ENCODE results near the gene ABTB1. TPM values are rescaled to one million over a fixed set of nuclear protein-coding genes. Genes with fewer than 3 reads are reported as not detected.

The ABTB1 gene
- total RNA-seq, 6 donors from 2014 or later, result 28.0 to 262 (median 65.8) TPM

DNA sequence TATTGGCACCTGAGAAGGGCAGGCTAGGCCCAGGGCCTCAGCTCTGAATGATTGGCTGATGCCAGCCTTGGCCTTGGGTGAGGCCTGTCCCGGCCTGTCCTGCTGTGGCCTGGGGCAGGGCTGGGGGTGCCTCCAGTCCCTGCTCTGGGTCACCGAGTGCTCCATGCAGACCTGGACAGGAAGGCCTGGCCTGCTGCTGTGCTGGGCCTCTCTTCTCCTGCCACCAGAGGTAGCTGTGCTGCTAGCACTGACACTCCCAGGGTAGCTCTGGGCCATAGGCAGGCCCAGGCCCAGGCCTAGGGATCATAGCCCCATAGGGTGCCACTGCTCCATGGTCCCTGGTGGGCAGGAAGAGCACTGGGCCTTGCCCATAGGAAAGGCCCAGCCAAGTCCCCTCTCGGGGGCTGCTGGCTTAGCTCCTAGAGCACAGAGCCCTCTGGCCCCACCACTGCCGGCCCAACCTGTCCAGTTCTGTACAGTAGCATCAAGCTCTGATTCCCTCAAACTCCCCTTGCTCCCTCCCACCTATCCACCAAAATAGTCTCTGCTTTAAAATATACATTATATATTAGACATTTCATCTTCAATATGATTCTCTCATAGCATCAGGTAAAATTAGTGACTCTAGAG, 18.2 kb downstream of the ABTB1 start:
- peak in 1 of 2 donors; percentile 55 for DNase-seq

DNA sequence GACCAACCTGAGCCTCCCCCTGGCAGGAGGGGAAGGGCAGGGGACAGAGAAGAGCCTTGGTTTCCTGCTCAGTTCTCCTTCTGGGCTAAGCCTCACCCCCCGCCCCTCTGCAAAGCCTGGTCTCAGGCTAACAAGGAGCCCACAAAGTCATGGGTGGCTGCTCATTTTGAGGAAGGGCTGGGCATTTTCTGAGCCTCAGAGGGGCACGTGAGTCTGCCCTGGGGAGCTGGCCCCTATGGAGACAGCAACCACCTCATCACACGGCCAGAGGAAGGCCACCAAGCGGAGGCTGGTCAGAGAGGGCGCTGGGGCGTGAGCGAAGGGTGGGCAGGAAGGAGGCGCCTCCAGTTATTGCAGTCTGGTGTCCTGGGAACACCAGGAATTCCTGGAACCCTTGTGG, 18.7 kb downstream of the ABTB1 start:
- 91 to 93% methylated on average over 6 to 8 of the region's 8 CpGs for WGBS, 2 donors
- Histone ChIP-seq H3K27ac (peak overlapping the region in 2 of 4 donors; percentile 49 to 59), H3K9me3 (no peaks in the 10 kb centered on the region), H3K27me3 (no peaks in the 10 kb centered on the region), H3K4me3 (no peak overlapping the region), H3K36me3 (peaks cover 0 to 27% (median 5%) of the 10 kb centered on the region in 4 donors), H3K4me1 (peaks cover 2 to 14% (median 11%) of the 10 kb centered on the region in 4 donors)
- no peak for TF ChIP-seq POLR2A (IDR thresholded peaks at IDR 0.05)
- ATAC-seq (ENCODE audit: low FRiP score in 2 of 2) (no peak), DNase-seq (no peak)

More for the DNA sequence above, 18.2 kb downstream of the ABTB1 start:
- ATAC-seq (ENCODE audit: low FRiP score in 2 of 2), result peak; percentile 70 to 73
- no peaks in the 10 kb centered on the region for H3K9me3 ChIP-seq
- H3K36me3 ChIP-seq, result peaks cover 0 to 27% (median 5%) of the 10 kb centered on the region in 4 donors
- H3K4me3 ChIP-seq, result no peak overlapping the region
- H3K4me1 ChIP-seq, result peaks cover 0 to 12% (median 9%) of the 10 kb centered on the region in 4 donors
- WGBS, 2 donors, result 86 to 90% methylated on average over 2 to 4 of the region's 4 CpGs
- no peaks in the 10 kb centered on the region for H3K27me3 ChIP-seq
- TF ChIP-seq, protein P1, sequence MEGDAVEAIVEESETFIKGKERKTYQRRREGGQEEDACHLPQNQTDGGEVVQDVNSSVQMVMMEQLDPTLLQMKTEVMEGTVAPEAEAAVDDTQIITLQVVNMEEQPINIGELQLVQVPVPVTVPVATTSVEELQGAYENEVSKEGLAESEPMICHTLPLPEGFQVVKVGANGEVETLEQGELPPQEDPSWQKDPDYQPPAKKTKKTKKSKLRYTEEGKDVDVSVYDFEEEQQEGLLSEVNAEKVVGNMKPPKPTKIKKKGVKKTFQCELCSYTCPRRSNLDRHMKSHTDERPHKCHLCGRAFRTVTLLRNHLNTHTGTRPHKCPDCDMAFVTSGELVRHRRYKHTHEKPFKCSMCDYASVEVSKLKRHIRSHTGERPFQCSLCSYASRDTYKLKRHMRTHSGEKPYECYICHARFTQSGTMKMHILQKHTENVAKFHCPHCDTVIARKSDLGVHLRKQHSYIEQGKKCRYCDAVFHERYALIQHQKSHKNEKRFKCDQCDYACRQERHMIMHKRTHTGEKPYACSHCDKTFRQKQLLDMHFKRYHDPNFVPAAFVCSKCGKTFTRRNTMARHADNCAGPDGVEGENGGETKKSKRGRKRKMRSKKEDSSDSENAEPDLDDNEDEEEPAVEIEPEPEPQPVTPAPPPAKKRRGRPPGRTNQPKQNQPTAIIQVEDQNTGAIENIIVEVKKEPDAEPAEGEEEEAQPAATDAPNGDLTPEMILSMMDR (IDR thresholded peaks at IDR 0.05), result peak in 5 of 6 experiments; percentile 29 to 61 (median 53)
- TF ChIP-seq EP300 (IDR thresholded peaks at IDR 0.05), result no peak
- TF ChIP-seq POLR2AphosphoS5 (IDR thresholded peaks at IDR 0.05), result no peak
- TF ChIP-seq POLR2A (IDR thresholded peaks at IDR 0.05), result no peak
- peak overlapping the region; percentile 6 to 59 (median 54) for H3K27ac ChIP-seq

DNA sequence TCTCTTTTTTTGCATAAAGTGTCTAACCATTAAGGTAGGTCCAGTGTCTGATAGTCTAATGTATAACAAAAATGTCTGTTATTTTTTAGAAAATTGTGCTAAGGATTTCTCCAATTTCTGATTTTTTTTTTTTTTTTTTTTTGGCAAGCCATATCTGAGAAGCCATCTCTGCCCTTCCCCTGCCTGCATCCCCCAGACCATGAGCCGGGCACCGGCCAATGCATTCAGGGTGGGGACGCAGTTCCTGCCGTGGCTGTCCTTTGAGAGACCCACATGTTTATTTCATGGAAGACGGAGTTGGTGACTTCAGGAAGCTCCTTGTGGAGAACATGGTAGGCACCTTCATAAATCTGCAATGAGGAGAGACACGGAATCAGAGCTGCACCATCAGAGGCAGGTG, 19.2 kb downstream of the ABTB1 start:
- Histone ChIP-seq H3K27ac (no peak overlapping the region), H3K9me3 (no peaks in the 10 kb centered on the region), H3K36me3 (peaks cover 0 to 27% (median 5%) of the 10 kb centered on the region in 4 donors), H3K4me3 (no peak overlapping the region), H3K4me1 (peaks cover 7 to 19% (median 15%) of the 10 kb centered on the region in 4 donors), H3K27me3 (no peaks in the 10 kb centered on the region)
- TF ChIP-seq POLR2A (IDR thresholded peaks at IDR 0.05), result no peak
- TF ChIP-seq EP300 (IDR thresholded peaks at IDR 0.05), result no peak
- TF ChIP-seq, protein P1 (IDR thresholded peaks at IDR 0.05), result no peak
- no peak for TF ChIP-seq POLR2AphosphoS5 (IDR thresholded peaks at IDR 0.05)
- WGBS, 2 donors, result 96 to 99% methylated on average over 5 to 6 of the region's 6 CpGs
- ATAC-seq (ENCODE audit: low FRiP score in 2 of 2) (no peak), DNase-seq (no peak)

DNA sequence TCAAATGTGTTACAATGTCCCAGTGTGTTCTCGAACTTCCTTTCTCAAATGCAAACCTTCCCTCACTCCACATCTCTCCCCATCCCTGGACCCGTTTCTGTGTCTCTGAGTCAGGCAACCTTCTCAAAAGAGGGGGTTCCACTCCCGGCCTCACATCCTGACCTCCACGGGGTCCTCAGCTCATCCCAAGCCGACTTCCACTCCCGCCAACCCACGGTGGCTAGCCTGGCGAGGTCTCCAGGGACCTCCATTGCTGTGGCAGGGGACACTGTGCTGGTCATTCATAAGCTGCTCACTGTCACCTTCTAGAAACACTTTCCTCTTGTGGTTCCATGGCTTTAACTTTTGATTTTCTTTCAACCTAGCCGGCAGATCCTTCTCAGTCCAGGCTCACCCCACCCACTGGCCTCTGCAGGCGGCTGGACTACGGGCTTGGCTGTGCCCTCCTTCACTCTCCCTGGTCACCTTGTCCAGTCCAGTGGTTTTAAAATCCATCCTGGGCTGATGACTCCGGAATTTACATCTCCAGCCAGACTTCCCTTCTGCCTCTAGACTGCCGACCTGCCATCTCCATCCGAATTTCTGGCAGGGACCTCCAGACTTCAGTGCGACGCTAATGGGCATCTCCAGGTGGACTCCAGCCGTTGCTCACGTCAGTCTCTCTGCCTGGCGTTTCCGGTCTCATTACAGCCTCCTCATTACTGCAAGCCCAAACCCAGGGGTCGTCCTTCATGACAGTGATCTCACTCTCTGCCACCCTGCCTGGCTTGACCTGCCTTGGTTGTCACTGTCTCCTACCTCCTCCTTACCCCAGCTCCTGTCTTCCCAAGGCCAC, 20.0 kb downstream of the ABTB1 start:
- WGBS, 2 donors, result 89 to 90% methylated on average over 21 of the region's 21 CpGs
- Histone ChIP-seq H3K4me3 (no peak overlapping the region), H3K36me3 (peaks cover 0 to 27% (median 5%) of the 10 kb centered on the region in 4 donors), H3K27me3 (no peaks in the 10 kb centered on the region), H3K4me1 (peaks cover 15 to 26% (median 21%) of the 10 kb centered on the region in 4 donors), H3K9me3 (no peaks in the 10 kb centered on the region), H3K27ac (no peak overlapping the region)
- ATAC-seq (ENCODE audit: low FRiP score in 2 of 2), result no peak
- DNase-seq, result no peak
- TF ChIP-seq POLR2AphosphoS5 (IDR thresholded peaks at IDR 0.05) (no peak), POLR2A (IDR thresholded peaks at IDR 0.05) (no peak), EP300 (IDR thresholded peaks at IDR 0.05) (no peak)
- TF ChIP-seq, protein P1 (IDR thresholded peaks at IDR 0.05), result no peak

DNA sequence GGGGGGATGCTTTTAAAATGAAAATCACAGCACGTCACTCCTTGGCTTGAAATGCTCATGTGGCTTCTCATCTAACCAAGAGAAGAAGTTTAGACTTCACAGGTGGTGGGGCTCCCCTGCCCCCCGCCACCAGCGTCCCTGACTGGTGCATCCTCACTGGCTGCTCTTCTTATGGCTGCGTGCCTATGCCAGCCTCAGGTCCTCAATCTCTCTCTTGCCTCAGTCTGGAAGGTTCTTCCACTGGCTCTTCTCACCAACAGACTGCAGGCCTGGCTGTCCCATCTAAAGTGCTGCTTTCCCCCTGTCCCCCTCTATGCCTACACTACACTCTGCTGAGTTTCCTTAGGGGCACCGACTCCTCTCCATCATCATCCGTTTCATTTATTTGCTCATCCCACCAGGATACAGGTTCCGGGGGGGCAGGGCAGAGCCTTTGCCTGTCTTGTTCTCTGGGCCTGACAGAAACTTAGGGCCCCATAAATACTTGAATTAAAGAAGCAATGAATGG, 20.6 kb downstream of the ABTB1 start:
- Histone ChIP-seq H3K27me3 (no peaks in the 10 kb centered on the region), H3K4me1 (peaks cover 21 to 33% (median 28%) of the 10 kb centered on the region in 4 donors), H3K4me3 (no peak overlapping the region), H3K36me3 (peaks cover 0 to 27% (median 5%) of the 10 kb centered on the region in 4 donors), H3K9me3 (no peaks in the 10 kb centered on the region), H3K27ac (no peak overlapping the region)
- DNase-seq (no peak), ATAC-seq (ENCODE audit: low FRiP score in 2 of 2) (no peak)
- TF ChIP-seq POLR2A (IDR thresholded peaks at IDR 0.05), result no peak
- TF ChIP-seq, protein P1 (IDR thresholded peaks at IDR 0.05), result no peak
- TF ChIP-seq EP300 (IDR thresholded peaks at IDR 0.05), result no peak
- no peak for TF ChIP-seq POLR2AphosphoS5 (IDR thresholded peaks at IDR 0.05)
- WGBS, 2 donors, result 82 to 90% methylated on average over 7 of the region's 7 CpGs
